SU-DHL-6 (cell line): Measurements from ENCODE around the gene CAP2.
"Not testable (repeated sequence)": the region's sequence is repeated elsewhere in the genome, so short reads cannot be mapped to it uniquely, and the experiment has no call there.

Experiments used
- H2AFZ ChIP-seq: fragments of 200-600 bp; sonication (generic); 2 replicates; pipeline ENCODE4 v1.6.1; 2014; ENCODE audit warnings: low read depth, mild to moderate bottlenecking, moderate library complexity, mixed read lengths, antibody characterized with exemption, low read length; ENCODE audit not compliant: severe bottlenecking
- H3F3A ChIP-seq: fragments of 200-600 bp; shearing (Covaris generic); 2 replicates; pipeline ENCODE4 v1.6.0; 2016; ENCODE audit warnings: antibody characterized with exemption, mild to moderate bottlenecking; ENCODE audit not compliant: insufficient read depth
- H3K27ac ChIP-seq: fragments of 200-600 bp; sonication (generic); 2 replicates; pipeline ENCODE4 v1.5.1; 2016; ENCODE audit warnings: low read depth, mild to moderate bottlenecking, low read length, moderate library complexity, mixed read lengths
- H3K27me3 ChIP-seq: fragments of 200-600 bp; sonication (generic), shearing (Covaris generic); 2 replicates; pipeline ENCODE4 v1.6.0; 2014; ENCODE audit warnings: mild to moderate bottlenecking, low read length
- H3K36me3 ChIP-seq: fragments of 200-600 bp; sonication (generic); 2 replicates; pipeline ENCODE4 v1.6.1; 2014; ENCODE audit warnings: mild to moderate bottlenecking, low read length, mixed read lengths
- H3K4me2 ChIP-seq: fragments of 300-600, 200-600 bp; shearing (Covaris generic), sonication (generic); 2 replicates; pipeline ENCODE4 v1.6.0; 2014; ENCODE audit warnings: low read length, low read depth, mild to moderate bottlenecking; ENCODE audit not compliant: poor library complexity, severe bottlenecking
- H3K4me3 ChIP-seq: fragments of 200-600 bp; sonication (generic); 2 replicates; pipeline ENCODE4 v1.5.1; 2014; ENCODE audit warnings: antibody characterized with exemption, low read length, mild to moderate bottlenecking, mixed read lengths; ENCODE audit not compliant: insufficient read depth, poor library complexity, severe bottlenecking
- H3K79me2 ChIP-seq: fragments of 200-600 bp; sonication (generic); 2 replicates; pipeline ENCODE4 v1.6.1; 2014; ENCODE audit warnings: mild to moderate bottlenecking, low read length, moderate library complexity; ENCODE audit not compliant: insufficient read depth
- H3K9ac ChIP-seq: fragments of 200-600 bp; sonication (generic); 2 replicates; pipeline ENCODE4 v1.7.0; 2014; ENCODE audit warnings: mild to moderate bottlenecking, low read length
- H3K9me2 ChIP-seq: fragments of 200-600 bp; sonication (generic); replicated peaks from 2 replicates; pipeline ENCODE4 v1.6.1; 2014; ENCODE audit warnings: low read length; ENCODE audit not compliant: insufficient read depth
- H3K9me3 ChIP-seq: fragments of 200-600 bp; sonication (generic); 2 replicates; pipeline ENCODE4 v1.6.1; 2014; ENCODE audit warnings: low read length, mixed read lengths; ENCODE audit not compliant: insufficient read depth
- H4K20me1 ChIP-seq: fragments of 200-600 bp; sonication (generic); 2 replicates; pipeline ENCODE4 v1.6.1; 2014; ENCODE audit warnings: low read depth, mild to moderate bottlenecking, antibody characterized with exemption, low read length, moderate library complexity, mixed read lengths
- CTCF ChIP-seq: fragments of 200-600 bp; sonication (generic); IDR thresholded peaks from one replicate; pipeline ENCODE4 v1.5.1; 2017; ENCODE audit warnings: antibody characterized with exemption, mild to moderate bottlenecking, low read length, moderate library complexity; ENCODE audit not compliant: insufficient read depth, poor library complexity, severe bottlenecking
- EZH2phosphoT487 ChIP-seq: fragments of 200-600 bp; sonication (generic), shearing (Covaris generic); conservative IDR thresholded peaks from 2 replicates; pipeline ENCODE4 v1.6.1; 2018; ENCODE audit warnings: mild to moderate bottlenecking, antibody characterized with exemption, low read length, moderate library complexity, mixed read lengths

CAP2 gene

GRCh38 chr6:17530321-17530835, 137.0 kb downstream of the CAP2 start:
- H4K20me1 ChIP-seq: no peaks in the 10 kb centered on the region
- H3K4me3 ChIP-seq: no peak overlapping the region
- no peak for TF ChIP-seq EZH2phosphoT487
- no peak for TF ChIP-seq CTCF
- H3K4me2 ChIP-seq: no peak overlapping the region
- H2AFZ ChIP-seq: no peak overlapping the region
- no peak overlapping the region for H3K9ac ChIP-seq
- H3K27me3 ChIP-seq: no peaks in the 10 kb centered on the region
- no peaks in the 10 kb centered on the region for H3K9me3 ChIP-seq
- no peaks in the 10 kb centered on the region for H3K9me2 ChIP-seq
- H3K36me3 ChIP-seq: no peaks in the 10 kb centered on the region
- H3K27ac ChIP-seq: no peak overlapping the region
- H3K79me2 ChIP-seq: no peaks in the 10 kb centered on the region
- H3F3A ChIP-seq: no peaks in the 10 kb centered on the region

GRCh38 chr6:17536586-17536985, 143.2 kb downstream of the CAP2 start:
- H3K79me2 ChIP-seq: no peaks in the 10 kb centered on the region
- no peak overlapping the region for H3K4me2 ChIP-seq
- H3K27ac ChIP-seq: no peak overlapping the region
- H4K20me1 ChIP-seq: no peaks in the 10 kb centered on the region
- no peaks in the 10 kb centered on the region for H3K9me3 ChIP-seq
- no peak overlapping the region for H3K4me3 ChIP-seq
- no peak overlapping the region for H3K9ac ChIP-seq
- no peaks in the 10 kb centered on the region for H3K27me3 ChIP-seq
- no peaks in the 10 kb centered on the region for H3F3A ChIP-seq
- H3K36me3 ChIP-seq: no peaks in the 10 kb centered on the region
- no peak overlapping the region for H2AFZ ChIP-seq
- TF ChIP-seq CTCF (no peak), EZH2phosphoT487 (no peak)
- no peaks in the 10 kb centered on the region for H3K9me2 ChIP-seq

GRCh38 chr6:17542243-17542642, 148.8 kb downstream of the CAP2 start:
- H4K20me1 ChIP-seq: no peaks in the 10 kb centered on the region
- no peak overlapping the region for H3K9ac ChIP-seq
- no peak overlapping the region for H2AFZ ChIP-seq
- no peaks in the 10 kb centered on the region for H3K9me3 ChIP-seq
- no peaks in the 10 kb centered on the region for H3K36me3 ChIP-seq
- TF ChIP-seq CTCF: no peak
- H3F3A ChIP-seq: no peaks in the 10 kb centered on the region
- no peaks in the 10 kb centered on the region for H3K9me2 ChIP-seq
- no peak overlapping the region for H3K4me2 ChIP-seq
- no peaks in the 10 kb centered on the region for H3K27me3 ChIP-seq
- H3K27ac ChIP-seq: no peak overlapping the region
- no peak overlapping the region for H3K4me3 ChIP-seq
- no peaks in the 10 kb centered on the region for H3K79me2 ChIP-seq

- not testable (repeated sequence) for H3K27ac ChIP-seq, H3K9me3 ChIP-seq
Measured at GRCh38 chr6:17545681-17546080, 152.3 kb downstream of the CAP2 start.

More at GRCh38 chr6:17545681-17546080, 152.3 kb downstream of the CAP2 start:
- not testable (repeated sequence) for H3K36me3 ChIP-seq, H3K79me2 ChIP-seq, H3K4me3 ChIP-seq, H3K27me3 ChIP-seq, H3K9me2 ChIP-seq, H3F3A ChIP-seq, H4K20me1 ChIP-seq, H3K9ac ChIP-seq, H3K4me2 ChIP-seq, H2AFZ ChIP-seq
